Endothelial cell (in vitro differentiated cells): ENCODE results near the gene PLCG2. TPM values are rescaled to one million over a fixed set of nuclear protein-coding genes. Genes with fewer than 3 reads are reported as not detected.
"Not testable (repeated sequence)": the region's sequence is repeated elsewhere in the genome, so short reads cannot be mapped to it uniquely, and the experiment has no call there.

Experiments used
- DNase-seq: peaks from one replicate; pipeline ENCODE4 v3.0.0; 2021; ENCODE audit warnings: low spot score
- H3K27ac Mint-ChIP-seq: one replicate; pipeline ENCODE4 v1.8.0; 2021; ENCODE audit warnings: mixed read lengths, inconsistent platforms; ENCODE audit not compliant: unreplicated experiment
- H3K27me3 Mint-ChIP-seq: one replicate; pipeline ENCODE4 v1.8.0; 2021; ENCODE audit warnings: mild to moderate bottlenecking, moderate library complexity, mixed read lengths, inconsistent platforms; ENCODE audit not compliant: unreplicated experiment
- H3K36me3 Mint-ChIP-seq: one replicate; pipeline ENCODE4 v1.8.0; 2021; ENCODE audit warnings: mild to moderate bottlenecking, low read depth, mixed read lengths, inconsistent platforms; ENCODE audit not compliant: unreplicated experiment
- H3K4me1 Mint-ChIP-seq: one replicate; pipeline ENCODE4 v1.8.0; 2021; ENCODE audit warnings: mild to moderate bottlenecking, mixed read lengths, inconsistent platforms; ENCODE audit not compliant: unreplicated experiment
- H3K4me3 Mint-ChIP-seq: one replicate; pipeline ENCODE4 v1.8.0; 2021; ENCODE audit warnings: mild to moderate bottlenecking, mixed read lengths, inconsistent platforms; ENCODE audit not compliant: unreplicated experiment
- H3K9me3 Mint-ChIP-seq: one replicate; pipeline ENCODE4 v1.8.0; 2021; ENCODE audit warnings: mixed read lengths, inconsistent platforms; ENCODE audit not compliant: unreplicated experiment
- total RNA-seq: library from RNA; stranded (reverse); fragmentation: NEBNext Ultra II Directional; extraction: Animal tissue kit (Norgen Biotek cat#: 25700); gene quantifications from one replicate; pipeline ENCODE4 v1.2.1, GENCODE V29; 2021; ENCODE audit not compliant: unreplicated experiment
- TF ChIP-seq, protein P1 (sequence below): fragments of 200-600 bp; sonication (generic); IDR thresholded peaks from one replicate; pipeline ENCODE4 v1.5.0; 2021; ENCODE audit warnings: antibody characterized with exemption; ENCODE audit not compliant: unreplicated experiment

Gene PLCG2
- total RNA-seq, 1 donor from 2014 or later: 103 TPM

GRCh38 chr16:81964808-81965207, 185.7 kb downstream of the PLCG2 start:
- Mint-ChIP-seq H3K9me3 (no peaks in the 10 kb centered on the region), H3K4me3 (no peak overlapping the region), H3K27ac (no peak overlapping the region), H3K27me3 (no peaks in the 10 kb centered on the region), H3K36me3 (peaks cover 4% of the 10 kb centered on the region), H3K4me1 (no peaks in the 10 kb centered on the region)
- DNase-seq: no peak
- TF ChIP-seq, protein P1, sequence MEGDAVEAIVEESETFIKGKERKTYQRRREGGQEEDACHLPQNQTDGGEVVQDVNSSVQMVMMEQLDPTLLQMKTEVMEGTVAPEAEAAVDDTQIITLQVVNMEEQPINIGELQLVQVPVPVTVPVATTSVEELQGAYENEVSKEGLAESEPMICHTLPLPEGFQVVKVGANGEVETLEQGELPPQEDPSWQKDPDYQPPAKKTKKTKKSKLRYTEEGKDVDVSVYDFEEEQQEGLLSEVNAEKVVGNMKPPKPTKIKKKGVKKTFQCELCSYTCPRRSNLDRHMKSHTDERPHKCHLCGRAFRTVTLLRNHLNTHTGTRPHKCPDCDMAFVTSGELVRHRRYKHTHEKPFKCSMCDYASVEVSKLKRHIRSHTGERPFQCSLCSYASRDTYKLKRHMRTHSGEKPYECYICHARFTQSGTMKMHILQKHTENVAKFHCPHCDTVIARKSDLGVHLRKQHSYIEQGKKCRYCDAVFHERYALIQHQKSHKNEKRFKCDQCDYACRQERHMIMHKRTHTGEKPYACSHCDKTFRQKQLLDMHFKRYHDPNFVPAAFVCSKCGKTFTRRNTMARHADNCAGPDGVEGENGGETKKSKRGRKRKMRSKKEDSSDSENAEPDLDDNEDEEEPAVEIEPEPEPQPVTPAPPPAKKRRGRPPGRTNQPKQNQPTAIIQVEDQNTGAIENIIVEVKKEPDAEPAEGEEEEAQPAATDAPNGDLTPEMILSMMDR: no peak

DNA sequence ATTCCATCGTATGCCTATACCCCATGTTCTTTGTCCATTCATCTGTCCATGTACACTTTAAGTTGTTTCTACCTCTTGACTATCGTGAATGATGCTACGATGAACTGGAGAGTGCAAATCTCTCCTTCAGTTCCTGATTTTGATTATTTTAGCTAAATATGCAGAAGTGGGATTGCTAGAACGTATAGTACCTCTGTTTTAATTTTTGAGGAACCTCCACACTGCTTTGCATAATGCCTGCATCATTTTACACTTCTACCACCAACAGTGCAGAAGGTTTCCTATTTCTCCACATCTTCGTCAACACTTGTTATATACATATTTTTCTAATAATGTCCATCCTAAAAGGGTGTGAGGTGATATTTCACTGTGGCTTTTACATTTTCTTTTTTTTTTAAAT, 188.3 kb downstream of the PLCG2 start:
- Mint-ChIP-seq H3K27ac (no peak overlapping the region), H3K4me1 (no peaks in the 10 kb centered on the region), H3K27me3 (no peaks in the 10 kb centered on the region), H3K4me3 (no peak overlapping the region), H3K36me3 (peaks cover 4% of the 10 kb centered on the region), H3K9me3 (no peaks in the 10 kb centered on the region)
- TF ChIP-seq, protein P1: no peak
- no peak for DNase-seq

GRCh38 chr16:81971853-81972252, 192.8 kb downstream of the PLCG2 start:
- no peak for DNase-seq
- no peak overlapping the region for H3K4me3 Mint-ChIP-seq
- no peak overlapping the region for H3K27ac Mint-ChIP-seq
- H3K27me3 Mint-ChIP-seq: no peaks in the 10 kb centered on the region
- H3K4me1 Mint-ChIP-seq: no peaks in the 10 kb centered on the region
- H3K9me3 Mint-ChIP-seq: no peaks in the 10 kb centered on the region
- peaks cover 4% of the 10 kb centered on the region for H3K36me3 Mint-ChIP-seq
- TF ChIP-seq, protein P1: no peak

DNA sequence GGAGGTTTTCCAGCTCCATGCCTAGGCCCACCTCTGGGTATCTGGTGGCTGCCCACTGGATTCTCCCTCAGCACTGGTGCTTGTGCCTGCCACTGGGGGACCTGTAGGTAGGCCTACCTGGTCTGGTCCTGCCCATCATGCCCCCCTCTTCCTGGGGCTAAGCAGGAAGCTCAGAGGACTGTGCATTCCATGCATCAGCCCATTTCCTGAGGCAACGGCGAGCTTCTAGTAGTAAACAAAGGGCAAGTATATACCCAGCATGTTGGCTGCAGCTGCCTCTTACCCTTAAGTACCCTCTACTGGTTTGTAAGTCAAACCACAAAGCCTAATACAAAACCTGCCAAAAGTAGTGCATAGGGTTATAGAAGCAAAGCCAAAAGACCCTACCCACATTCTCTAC, 194.6 kb downstream of the PLCG2 start:
- TF ChIP-seq, protein P1: no peak
- H3K36me3 Mint-ChIP-seq: peaks cover 4% of the 10 kb centered on the region
- no peaks in the 10 kb centered on the region for H3K4me1 Mint-ChIP-seq
- no peak overlapping the region for H3K4me3 Mint-ChIP-seq
- H3K27ac Mint-ChIP-seq: no peak overlapping the region
- no peaks in the 10 kb centered on the region for H3K9me3 Mint-ChIP-seq
- H3K27me3 Mint-ChIP-seq: no peaks in the 10 kb centered on the region
- DNase-seq: no peak

GRCh38 chr16:81975637-81976036, 196.5 kb downstream of the PLCG2 start:
- no peaks in the 10 kb centered on the region for H3K9me3 Mint-ChIP-seq
- no peak for DNase-seq
- TF ChIP-seq, protein P1: no peak
- H3K27ac Mint-ChIP-seq: no peak overlapping the region
- H3K4me1 Mint-ChIP-seq: no peaks in the 10 kb centered on the region
- H3K27me3 Mint-ChIP-seq: no peaks in the 10 kb centered on the region
- no peak overlapping the region for H3K4me3 Mint-ChIP-seq
- H3K36me3 Mint-ChIP-seq: no peaks in the 10 kb centered on the region

DNA sequence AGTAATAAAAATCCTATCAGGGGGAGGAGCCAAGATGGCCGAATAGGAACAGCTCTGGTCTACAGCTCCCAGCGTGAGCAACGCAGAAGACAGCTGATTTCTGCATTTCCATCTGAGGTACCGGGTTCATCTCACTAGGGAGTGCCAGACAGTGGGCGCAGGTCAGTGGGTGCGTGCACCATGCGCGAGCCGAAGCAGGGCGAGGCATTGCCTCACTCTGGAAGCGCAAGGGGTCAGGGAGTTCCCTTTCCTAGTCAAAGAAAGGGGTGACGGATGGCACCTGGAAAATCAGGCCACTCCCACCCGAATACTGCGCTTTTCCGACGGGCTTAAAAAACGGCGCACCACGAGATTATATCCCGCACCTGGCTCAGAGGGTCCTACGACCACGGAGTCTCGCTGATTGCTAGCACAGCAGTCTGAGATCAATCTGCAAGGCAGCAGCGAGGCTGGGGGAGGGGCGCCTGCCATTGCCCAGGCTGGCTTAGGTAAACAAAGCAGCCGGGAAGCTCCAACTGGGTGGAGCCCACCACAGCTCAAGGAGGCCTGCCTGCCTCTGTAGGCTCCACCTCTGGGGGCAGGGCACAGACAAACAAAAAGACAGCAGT, 198.3 kb downstream of the PLCG2 start:
- H3K27me3 Mint-ChIP-seq, DNase-seq, H3K4me1 Mint-ChIP-seq, H3K36me3 Mint-ChIP-seq, H3K9me3 Mint-ChIP-seq, H3K27ac Mint-ChIP-seq, H3K4me3 Mint-ChIP-seq: not testable (repeated sequence)
